ENCODE data around the gene IKZF5.

IKZF5 gene

DNA sequence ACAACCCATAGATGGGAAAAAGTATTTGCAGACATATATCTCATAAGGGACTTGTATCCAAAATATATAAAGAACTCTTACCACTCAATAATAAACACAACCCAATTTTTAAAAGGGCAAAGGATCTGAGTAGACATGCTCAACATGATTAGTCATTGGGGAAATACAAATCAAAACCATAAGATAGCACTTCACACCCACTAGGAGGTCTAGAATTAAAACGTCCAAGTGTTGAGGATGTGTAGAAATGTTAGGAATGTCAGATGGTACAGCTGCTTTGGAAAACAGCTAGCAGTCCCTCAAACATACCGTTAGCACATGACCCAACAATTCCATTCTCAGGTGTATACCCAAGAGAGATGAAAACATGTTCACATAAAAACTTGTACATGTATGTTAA is 20.1 kb downstream of the IKZF5 start:
- no peak overlapping the region for H3K27ac ChIP-seq
- no peaks in the 10 kb centered on the region for H3K9me3 ChIP-seq
- no peaks in the 10 kb centered on the region for H3K4me1 ChIP-seq (ENCODE audit: control insufficient read depth in 1 of 2, insufficient read depth in 1 of 2, low read depth in 1 of 2, low read length in 1 of 2)
- no peak overlapping the region for H3K4me3 ChIP-seq (ENCODE audit: low read depth in 1 of 2, low read length in 1 of 2)
- H3K27me3 ChIP-seq = no peaks in the 10 kb centered on the region
- H3K36me3 ChIP-seq = peaks cover 11% of the 10 kb centered on the region
- no peak for TF ChIP-seq CTCF (IDR thresholded peaks at IDR 0.05)

- Histone ChIP-seq H3K4me3 (ENCODE audit: low read depth in 1 of 2, low read length in 1 of 2) (no peak overlapping the region), H3K36me3 (no peaks in the 10 kb centered on the region), H3K27me3 (peaks cover 5% of the 10 kb centered on the region), H3K4me1 (ENCODE audit: control insufficient read depth in 1 of 2, insufficient read depth in 1 of 2, low read depth in 1 of 2, low read length in 1 of 2) (no peaks in the 10 kb centered on the region), H3K9me3 (no peaks in the 10 kb centered on the region), H3K27ac (no peak overlapping the region)
- TF ChIP-seq CTCF (IDR thresholded peaks at IDR 0.05) = no peak
Observed at GRCh38 chr10:122986335-122986734, 22.3 kb downstream of the IKZF5 start.

DNA sequence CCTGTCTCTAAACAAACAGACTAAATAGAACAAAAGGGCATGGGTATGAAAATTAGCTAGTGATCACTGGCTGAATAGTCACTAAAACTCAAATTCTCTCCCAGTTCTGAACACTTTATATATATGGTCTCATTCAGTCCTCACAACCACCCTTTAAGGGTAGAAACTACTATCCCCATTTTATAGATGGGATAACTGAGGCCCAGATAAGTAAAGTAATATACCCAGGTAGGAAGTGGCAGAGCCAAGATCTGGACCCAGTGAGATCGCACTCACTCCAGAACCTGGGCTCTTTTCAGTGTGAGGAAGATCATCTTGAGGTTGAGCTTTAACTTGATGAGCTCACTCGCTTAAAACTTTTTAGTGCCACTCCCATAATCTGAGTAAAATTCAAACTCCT is 23.9 kb downstream of the IKZF5 start:
- Histone ChIP-seq H3K9me3 (no peaks in the 10 kb centered on the region), H3K36me3 (no peaks in the 10 kb centered on the region), H3K27ac (no peak overlapping the region), H3K27me3 (peaks cover 6% of the 10 kb centered on the region), H3K4me1 (ENCODE audit: control insufficient read depth in 1 of 2, insufficient read depth in 1 of 2, low read depth in 1 of 2, low read length in 1 of 2) (peaks cover 10 to 12% of the 10 kb centered on the region in 2 experiments), H3K4me3 (ENCODE audit: low read depth in 1 of 2, low read length in 1 of 2) (no peak overlapping the region)
- no peak for TF ChIP-seq CTCF (IDR thresholded peaks at IDR 0.05)

- no peak overlapping the region for H3K27ac ChIP-seq
- no peaks in the 10 kb centered on the region for H3K36me3 ChIP-seq
- H3K4me3 ChIP-seq (ENCODE audit: low read depth in 1 of 2, low read length in 1 of 2) = no peak overlapping the region
- H3K27me3 ChIP-seq = peaks cover 6% of the 10 kb centered on the region
- TF ChIP-seq CTCF (IDR thresholded peaks at IDR 0.05) = no peak
- no peaks in the 10 kb centered on the region for H3K9me3 ChIP-seq
- H3K4me1 ChIP-seq (ENCODE audit: control insufficient read depth in 1 of 2, insufficient read depth in 1 of 2, low read depth in 1 of 2, low read length in 1 of 2) = peaks cover 13 to 16% of the 10 kb centered on the region in 2 experiments
Observed at GRCh38 chr10:122983898-122984297, 24.7 kb downstream of the IKZF5 start.

DNA sequence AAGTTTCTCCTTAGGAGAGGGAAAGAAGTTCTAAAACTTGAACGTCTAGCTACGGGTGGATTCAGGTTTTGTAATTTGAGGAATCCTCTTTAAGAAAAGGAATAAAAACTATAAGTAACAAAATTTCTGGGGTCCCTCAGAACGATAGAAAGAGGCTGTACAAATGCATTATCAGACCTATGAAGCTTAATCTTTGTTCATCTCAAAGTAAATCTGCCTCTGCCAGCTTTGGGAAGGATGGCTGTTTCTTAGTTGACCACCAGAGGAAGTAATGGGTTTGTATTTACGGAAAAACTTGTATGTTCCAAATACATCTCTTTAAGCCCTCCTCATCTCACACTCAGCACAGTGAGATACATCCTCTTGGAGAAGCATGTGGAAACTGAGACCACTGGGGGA is 27.5 kb downstream of the IKZF5 start:
- Histone ChIP-seq H3K27me3 (peaks cover 24% of the 10 kb centered on the region), H3K4me3 (ENCODE audit: low read depth in 1 of 2, low read length in 1 of 2) (peak overlapping the region; percentile 78 to 94), H3K9me3 (no peaks in the 10 kb centered on the region), H3K36me3 (no peaks in the 10 kb centered on the region), H3K27ac (peak overlapping the region; percentile 94), H3K4me1 (ENCODE audit: control insufficient read depth in 1 of 2, insufficient read depth in 1 of 2, low read depth in 1 of 2, low read length in 1 of 2) (peaks cover 13 to 16% of the 10 kb centered on the region in 2 experiments)
- TF ChIP-seq CTCF (IDR thresholded peaks at IDR 0.05) = no peak
